Measurements from ENCODE around the gene ZNF879. TPM values are rescaled to one million over a fixed set of nuclear protein-coding genes. Genes with fewer than 3 reads are reported as not detected.

The ZNF879 gene
- total RNA-seq, 3 donors from 2014 or later (not counting 1 experiment from before 2014, with no cell fraction given) = 4.2 to 7.6 (median 5.1) TPM

DNA sequence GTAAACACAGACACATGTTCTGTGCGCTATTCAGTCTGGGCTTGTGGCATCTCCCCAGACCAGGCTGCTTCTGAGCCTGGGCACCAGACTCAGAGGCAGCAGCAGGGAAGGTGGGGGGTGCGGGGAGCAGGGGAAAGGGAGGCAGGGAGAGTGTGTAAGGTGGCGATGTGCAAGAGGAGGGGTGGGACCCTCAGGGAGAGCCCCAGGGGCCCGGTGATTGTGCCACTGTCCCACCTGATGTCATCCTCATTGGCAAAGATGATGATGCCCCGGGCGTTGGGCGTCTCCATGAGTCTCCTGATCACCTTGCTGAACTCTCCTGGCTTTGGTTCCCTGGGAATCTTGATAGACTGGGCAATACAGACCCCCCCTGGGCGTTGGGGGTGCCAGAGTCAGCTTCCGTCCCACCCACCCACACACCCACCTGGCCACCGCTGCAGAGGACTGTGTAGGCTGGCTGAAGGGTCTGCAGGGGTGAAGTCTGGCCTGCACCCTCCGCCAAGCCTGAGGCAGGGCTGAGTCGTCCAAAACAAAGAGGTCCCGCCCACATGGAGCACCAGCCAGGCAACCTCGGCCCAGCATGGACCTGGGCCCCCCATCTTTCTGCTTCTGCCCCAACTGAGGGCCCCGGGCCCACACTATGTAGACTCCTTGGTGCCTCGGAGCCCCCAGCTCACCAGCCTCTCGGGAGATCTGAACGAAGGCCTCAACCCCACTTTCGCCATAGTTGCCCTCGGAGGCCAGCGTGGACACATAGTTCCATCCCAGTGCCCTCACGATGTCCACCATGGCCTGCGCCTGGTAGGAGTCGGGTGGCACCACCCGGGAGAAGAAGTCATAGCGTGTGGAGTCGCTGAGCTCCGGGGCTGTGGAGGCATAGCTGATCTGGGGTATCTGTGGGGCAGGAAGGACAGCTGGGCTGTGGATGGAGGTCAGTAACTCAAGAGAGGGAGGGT is 32.1 kb upstream of the ZNF879 start:
- no peak for DNase-seq
- no peak overlapping the region for H3K4me3 Mint-ChIP-seq
- H3K4me1 Mint-ChIP-seq = no peaks in the 10 kb centered on the region
- H3K27ac Mint-ChIP-seq = no peak overlapping the region
- no peak for ATAC-seq
- H3K36me3 Mint-ChIP-seq = no peaks in the 10 kb centered on the region
- Histone ChIP-seq H3K4me1 (ENCODE audit: control insufficient read depth, insufficient read depth, low read length) (no peaks in the 10 kb centered on the region), H3K27me3 (ENCODE audit: control insufficient read depth, insufficient read depth, low read length) (no peaks in the 10 kb centered on the region), H3K9me3 (ENCODE audit: control insufficient read depth, insufficient read depth, low read length) (peaks cover 9% of the 10 kb centered on the region), H3K36me3 (ENCODE audit: control insufficient read depth, insufficient read depth, low read length) (no peaks in the 10 kb centered on the region), H3K27ac (ENCODE audit: low read length) (no peak overlapping the region), H3K4me3 (ENCODE audit: low read length) (no peak overlapping the region)
- H3K27me3 Mint-ChIP-seq (ENCODE audit: low read depth in 2 of 2) = peaks cover 21 to 32% of the 10 kb centered on the region in 2 donors
- TF ChIP-seq, protein P1, sequence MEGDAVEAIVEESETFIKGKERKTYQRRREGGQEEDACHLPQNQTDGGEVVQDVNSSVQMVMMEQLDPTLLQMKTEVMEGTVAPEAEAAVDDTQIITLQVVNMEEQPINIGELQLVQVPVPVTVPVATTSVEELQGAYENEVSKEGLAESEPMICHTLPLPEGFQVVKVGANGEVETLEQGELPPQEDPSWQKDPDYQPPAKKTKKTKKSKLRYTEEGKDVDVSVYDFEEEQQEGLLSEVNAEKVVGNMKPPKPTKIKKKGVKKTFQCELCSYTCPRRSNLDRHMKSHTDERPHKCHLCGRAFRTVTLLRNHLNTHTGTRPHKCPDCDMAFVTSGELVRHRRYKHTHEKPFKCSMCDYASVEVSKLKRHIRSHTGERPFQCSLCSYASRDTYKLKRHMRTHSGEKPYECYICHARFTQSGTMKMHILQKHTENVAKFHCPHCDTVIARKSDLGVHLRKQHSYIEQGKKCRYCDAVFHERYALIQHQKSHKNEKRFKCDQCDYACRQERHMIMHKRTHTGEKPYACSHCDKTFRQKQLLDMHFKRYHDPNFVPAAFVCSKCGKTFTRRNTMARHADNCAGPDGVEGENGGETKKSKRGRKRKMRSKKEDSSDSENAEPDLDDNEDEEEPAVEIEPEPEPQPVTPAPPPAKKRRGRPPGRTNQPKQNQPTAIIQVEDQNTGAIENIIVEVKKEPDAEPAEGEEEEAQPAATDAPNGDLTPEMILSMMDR (IDR thresholded peaks at IDR 0.05) = no peak
- WGBS (ENCODE audit: insufficient coverage) = 92% methylated on average over 25 of the region's 28 CpGs
- H3K9me3 Mint-ChIP-seq = peaks cover 2% of the 10 kb centered on the region in 2 donors
- intact Hi-C loops (cut with micrococcal nuclease) = no loop called here

DNA sequence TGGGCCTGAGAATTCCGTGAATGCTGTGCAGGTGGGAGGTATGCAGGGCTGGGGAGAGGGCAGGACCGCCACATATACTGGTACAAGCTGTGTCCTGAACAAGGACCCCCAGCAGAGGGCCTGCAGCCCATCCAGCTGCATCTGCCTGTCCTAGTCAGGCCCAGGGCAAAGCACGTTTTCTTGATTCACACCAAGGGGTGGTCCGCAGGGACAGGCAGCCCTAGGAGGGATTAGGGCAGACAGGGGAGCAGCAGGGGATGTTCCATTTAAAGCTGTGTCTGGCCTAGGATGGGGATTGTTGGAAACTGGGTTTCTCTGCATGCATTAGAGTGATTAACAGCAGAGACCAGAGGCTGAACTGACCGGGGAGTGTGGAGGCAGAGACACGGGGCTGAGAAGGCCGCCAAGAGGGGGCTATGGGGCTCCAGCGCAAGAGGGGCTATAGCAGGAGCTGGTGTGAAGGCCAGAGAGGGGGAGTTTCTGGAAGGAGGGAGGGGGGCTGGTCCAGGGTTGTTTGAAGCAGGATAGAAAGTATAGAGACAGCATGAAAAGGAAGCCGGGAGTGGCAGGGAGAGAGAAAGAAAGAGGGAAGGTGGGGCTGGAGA is 31.2 kb upstream of the ZNF879 start:
- no peaks in the 10 kb centered on the region for H3K4me1 Mint-ChIP-seq
- H3K36me3 ChIP-seq (ENCODE audit: control insufficient read depth, insufficient read depth, low read length) = no peaks in the 10 kb centered on the region
- WGBS (ENCODE audit: insufficient coverage) = 80% methylated on average over 9 of the region's 9 CpGs
- H3K4me1 ChIP-seq (ENCODE audit: control insufficient read depth, insufficient read depth, low read length) = no peaks in the 10 kb centered on the region
- H3K9me3 ChIP-seq (ENCODE audit: control insufficient read depth, insufficient read depth, low read length) = peaks cover 9% of the 10 kb centered on the region
- ATAC-seq (no peak), DNase-seq (no peak)
- no peak overlapping the region for H3K27ac ChIP-seq (ENCODE audit: low read length)
- no peaks in the 10 kb centered on the region for H3K27me3 ChIP-seq (ENCODE audit: control insufficient read depth, insufficient read depth, low read length)
- H3K27me3 Mint-ChIP-seq (ENCODE audit: low read depth in 2 of 2) = peaks cover 24 to 32% of the 10 kb centered on the region in 2 donors
- H3K9me3 Mint-ChIP-seq = peaks cover under 1 to 2% of the 10 kb centered on the region in 2 donors
- no peak overlapping the region for H3K4me3 ChIP-seq (ENCODE audit: low read length)
- intact Hi-C loops (cut with micrococcal nuclease) = no loop called here
- no peak overlapping the region for H3K27ac Mint-ChIP-seq
- H3K36me3 Mint-ChIP-seq = no peaks in the 10 kb centered on the region
- TF ChIP-seq, protein P1 (IDR thresholded peaks at IDR 0.05) = no peak
- H3K4me3 Mint-ChIP-seq = no peak overlapping the region

DNA sequence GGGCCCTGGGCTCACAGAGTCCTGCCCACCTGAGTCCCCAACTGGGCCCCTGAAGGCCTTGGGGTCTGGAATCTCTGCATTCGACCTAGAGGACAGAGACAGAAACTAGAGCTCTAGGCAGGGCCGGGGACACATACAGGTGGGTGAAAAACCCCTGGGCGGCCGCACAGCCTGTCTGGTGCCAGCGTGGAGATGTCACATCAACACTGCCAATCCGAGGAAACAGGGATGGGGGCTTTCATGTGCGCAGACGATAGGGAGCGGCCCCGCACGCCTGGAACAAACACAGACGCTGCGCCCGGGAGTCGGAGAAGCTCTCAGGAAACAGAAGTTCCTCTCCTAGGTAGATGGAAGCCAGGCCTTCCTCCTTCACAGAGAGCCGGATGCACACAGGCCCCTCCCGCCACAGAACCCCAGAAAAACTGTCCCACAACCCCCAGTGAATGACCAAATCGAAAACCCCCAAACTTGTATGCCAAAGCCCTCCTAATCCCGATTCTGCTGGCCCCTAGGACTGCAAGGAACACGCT is 30.3 kb upstream of the ZNF879 start:
- Mint-ChIP-seq H3K4me1 (no peaks in the 10 kb centered on the region), H3K36me3 (no peaks in the 10 kb centered on the region), H3K27ac (no peak overlapping the region), H3K4me3 (no peak overlapping the region), H3K9me3 (no peaks in the 10 kb centered on the region), H3K27me3 (ENCODE audit: low read depth in 2 of 2) (peaks cover 24 to 32% of the 10 kb centered on the region in 2 donors)
- H3K36me3 ChIP-seq (ENCODE audit: control insufficient read depth, insufficient read depth, low read length) = no peaks in the 10 kb centered on the region
- intact Hi-C loops (cut with micrococcal nuclease) = no loop called here
- ATAC-seq = no peak
- H3K27me3 ChIP-seq (ENCODE audit: control insufficient read depth, insufficient read depth, low read length) = no peaks in the 10 kb centered on the region
- 14% methylated on average over 20 of the region's 20 CpGs for WGBS (ENCODE audit: insufficient coverage)
- no peak for DNase-seq
- no peak overlapping the region for H3K4me3 ChIP-seq (ENCODE audit: low read length)
- no peaks in the 10 kb centered on the region for H3K4me1 ChIP-seq (ENCODE audit: control insufficient read depth, insufficient read depth, low read length)
- no peak overlapping the region for H3K27ac ChIP-seq (ENCODE audit: low read length)
- TF ChIP-seq, protein P1 (IDR thresholded peaks at IDR 0.05) = no peak
- H3K9me3 ChIP-seq (ENCODE audit: control insufficient read depth, insufficient read depth, low read length) = peaks cover 9% of the 10 kb centered on the region
